Anterior cingulate cortex (tissue), 58 donors: ENCODE results near the gene RTKN.

Experiments
- DNase-seq, 58 donors: peaks; one replicate each; lab custom pipeline; 2025; lab: John Stamatoyannopoulos, UW

RTKN gene

DNA sequence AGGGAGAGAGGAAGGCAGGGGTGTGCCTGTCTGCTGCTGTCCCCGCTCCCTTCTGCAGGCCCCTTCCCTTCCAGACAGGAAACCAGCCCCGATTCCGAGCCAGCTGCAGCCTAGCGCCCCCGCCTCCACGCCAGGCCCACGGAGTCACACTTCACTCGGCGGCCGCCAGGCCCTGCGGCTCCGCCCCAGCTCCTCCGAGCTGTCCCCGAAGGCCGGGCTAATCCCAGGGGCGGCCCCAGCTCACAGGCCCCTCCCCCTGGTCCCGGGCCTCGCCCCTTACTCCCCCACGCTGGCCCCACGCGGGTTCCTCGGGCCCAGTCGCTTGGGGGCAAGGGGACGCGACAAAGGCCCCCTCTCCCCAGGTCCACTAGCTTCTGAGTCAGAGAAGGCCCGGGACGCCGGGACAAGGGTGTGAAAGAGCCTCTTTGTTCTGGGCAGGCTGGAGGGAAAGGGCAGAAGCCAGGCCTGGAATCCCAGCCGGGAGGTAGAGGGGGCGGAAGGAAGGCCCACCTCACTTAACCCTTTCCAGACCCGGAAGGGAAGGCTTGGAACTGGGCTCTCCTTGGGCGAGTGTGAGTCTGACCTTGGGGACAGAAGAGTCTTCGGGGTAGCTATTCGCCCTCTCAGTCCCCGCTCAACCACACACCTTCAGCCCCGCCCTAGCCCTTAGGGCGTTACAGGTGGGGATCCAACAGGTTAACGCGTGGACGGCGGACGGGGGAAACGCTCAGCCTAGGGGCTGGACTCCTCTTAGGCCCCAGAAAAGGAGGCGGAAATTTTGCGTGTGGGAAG lies 1.2 kb downstream of the RTKN start:
- peak in 56 of 58 donors; percentile 37 to 95 (median 84) for DNase-seq

DNA sequence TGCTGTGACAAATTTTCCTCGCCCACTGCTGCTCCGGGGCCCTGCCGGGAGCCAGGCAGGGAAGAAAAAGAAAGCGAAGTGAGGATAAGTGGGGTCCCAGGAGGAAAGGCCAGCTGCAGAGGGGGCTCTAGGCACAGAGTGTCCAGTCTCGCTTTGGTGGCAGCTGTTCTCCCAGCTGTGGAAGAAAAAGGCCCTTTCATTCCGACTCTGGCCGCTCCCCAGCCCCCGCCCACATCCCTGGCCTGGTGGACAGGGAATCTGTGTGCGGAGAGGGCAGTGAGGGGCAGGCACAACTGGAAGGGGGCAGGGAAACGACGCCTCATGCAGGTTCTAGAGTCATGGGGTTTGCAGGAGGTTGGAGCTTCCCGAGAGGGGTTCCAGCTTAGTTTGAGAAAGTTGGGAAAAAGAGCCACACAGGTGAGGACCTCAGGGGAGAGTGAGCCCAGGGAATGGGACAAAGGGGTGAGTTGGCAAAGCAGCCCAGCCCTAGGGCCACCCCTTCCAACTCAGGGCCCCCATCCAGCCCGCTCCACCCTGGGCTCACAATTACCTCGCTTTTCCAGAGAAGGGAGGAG lies 1.8 kb downstream of the RTKN start:
- DNase-seq, result peak in 57 of 58 donors; percentile 10 to 96 (median 78)

DNA sequence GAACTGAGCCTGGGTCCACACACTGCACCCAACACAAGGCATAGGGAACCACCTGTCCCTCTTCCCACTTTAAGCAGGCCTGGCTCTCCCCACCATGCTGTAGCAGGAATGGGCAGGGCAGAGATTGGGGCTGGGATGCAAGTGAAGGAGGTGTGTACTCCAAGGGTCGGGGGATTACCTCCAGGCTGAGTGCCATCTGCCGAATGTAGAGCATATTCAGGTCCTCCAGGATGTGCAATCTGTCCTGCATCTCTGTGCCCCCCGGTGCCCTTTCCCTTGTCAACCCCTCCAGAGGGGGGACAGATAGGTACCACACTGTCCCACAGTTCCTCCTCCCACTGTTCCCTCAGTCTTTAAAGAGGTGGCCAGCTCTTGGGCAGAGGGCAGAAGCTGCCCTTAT lies 2.4 kb downstream of the RTKN start:
- no peak for DNase-seq

DNA sequence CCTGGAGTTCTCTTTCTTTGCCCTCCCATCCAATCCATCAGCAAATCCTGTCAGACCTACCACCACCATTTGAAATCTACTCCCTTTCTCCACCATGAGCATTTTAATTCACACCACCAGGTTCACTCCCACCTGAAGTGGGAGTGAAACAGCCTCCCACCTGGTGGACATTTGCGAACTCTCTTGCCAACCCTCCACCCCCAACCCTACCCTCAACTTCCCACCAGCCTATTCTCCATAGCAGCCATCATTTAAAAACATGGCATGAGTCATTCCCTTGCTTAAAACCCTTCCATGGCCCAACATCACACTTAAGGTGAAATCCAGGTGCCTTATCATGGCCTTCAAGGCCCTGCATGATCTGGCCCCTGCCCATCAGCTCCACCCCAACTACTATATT lies 3.5 kb downstream of the RTKN start:
- no peak for DNase-seq

- no peak for DNase-seq
Observed at GRCh38 chr2:74436848-74437695, 4.7 kb downstream of the RTKN start.

- DNase-seq, result no peak
Observed at GRCh38 chr2:74436111-74436805, 5.5 kb downstream of the RTKN start.

GRCh38 chr2:74430502-74430901 lies 11.2 kb downstream of the RTKN start:
- DNase-seq, result no peak

DNA sequence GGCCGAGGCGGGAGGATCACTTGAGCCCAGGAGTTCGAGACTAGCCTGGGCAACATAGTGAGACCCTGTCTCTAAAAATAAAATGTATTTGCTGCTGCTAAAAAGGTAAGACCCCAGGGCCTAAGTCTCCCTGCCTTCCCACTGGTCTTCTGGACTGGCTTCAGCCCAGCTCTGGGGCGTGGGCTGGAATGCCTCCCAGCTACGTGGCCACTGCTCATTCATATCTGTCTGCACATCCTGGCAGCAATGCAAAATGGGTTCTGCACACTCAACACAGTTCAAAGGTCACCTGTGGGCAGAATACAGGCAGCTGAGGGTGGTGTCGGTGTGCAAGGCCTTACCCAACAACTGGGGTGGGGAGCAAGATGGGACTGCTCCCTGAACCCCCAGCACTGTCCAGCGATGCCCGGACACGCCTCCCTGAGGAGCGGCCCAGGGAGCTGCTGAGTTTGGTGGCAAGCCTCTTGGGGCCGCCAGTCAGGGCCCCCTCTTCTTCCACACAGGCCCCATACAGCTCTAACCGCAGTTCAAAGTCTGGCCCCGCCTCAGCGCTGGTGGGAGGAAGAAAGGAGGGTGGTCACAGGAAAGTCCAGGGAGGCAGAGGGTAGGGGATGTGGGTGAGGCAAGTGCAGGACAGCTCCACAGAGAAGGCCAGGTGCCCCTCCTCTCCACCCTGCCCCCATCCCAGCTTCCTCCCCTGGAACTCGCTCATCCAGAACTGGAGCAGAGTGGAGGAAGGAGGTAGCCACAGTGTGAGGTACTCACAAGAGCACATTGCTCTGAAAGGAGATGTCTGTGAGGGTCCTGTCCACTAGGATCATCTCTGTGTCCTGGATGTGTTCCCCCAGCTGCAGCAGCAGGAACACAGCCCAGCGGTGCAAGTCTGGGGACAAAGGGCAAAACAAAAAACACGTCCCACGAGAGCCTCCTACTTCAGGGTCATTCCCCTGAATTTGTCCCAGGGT lies 12.0 kb downstream of the RTKN start:
- no peak for DNase-seq

DNA sequence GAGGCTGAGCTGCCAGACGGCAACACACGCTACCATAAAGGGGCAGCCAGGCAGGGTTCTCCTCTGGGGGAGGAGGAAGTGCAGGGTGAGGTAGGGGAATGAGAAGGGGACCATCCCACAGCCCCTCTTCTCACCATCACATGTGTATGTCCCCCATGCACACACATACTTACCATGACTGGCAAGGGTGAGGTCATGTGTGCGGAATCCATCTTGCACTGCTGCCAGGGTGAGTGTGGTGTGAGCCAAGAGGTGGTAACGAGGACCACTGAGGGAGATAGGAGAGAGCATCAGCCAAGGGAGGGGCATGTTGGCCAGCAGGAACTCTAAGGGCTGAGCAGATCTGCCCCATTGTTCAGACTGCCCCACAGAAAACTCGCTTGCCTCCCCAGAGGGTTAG lies 13.1 kb downstream of the RTKN start:
- no peak for DNase-seq

DNA sequence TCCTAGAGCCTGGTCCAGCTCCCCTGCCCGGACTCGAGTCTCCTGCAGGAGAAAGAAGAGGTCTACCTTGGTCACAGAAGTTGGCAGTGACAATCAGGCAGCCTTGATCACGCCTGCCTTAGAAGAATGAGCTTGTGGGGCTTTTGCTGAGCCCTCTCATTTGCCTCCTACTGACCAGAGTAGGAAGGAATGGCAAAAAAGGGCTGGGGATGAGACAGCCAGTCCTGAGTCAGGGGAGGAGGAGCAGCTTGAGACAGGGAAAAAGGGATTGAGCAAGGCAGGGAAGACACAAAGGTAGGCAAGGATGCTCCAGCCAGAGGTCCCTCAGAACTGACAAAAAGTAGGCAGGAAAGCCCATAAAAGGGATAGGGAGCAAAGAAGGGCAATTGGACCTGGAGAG lies 14.2 kb downstream of the RTKN start:
- DNase-seq, result no peak

DNA sequence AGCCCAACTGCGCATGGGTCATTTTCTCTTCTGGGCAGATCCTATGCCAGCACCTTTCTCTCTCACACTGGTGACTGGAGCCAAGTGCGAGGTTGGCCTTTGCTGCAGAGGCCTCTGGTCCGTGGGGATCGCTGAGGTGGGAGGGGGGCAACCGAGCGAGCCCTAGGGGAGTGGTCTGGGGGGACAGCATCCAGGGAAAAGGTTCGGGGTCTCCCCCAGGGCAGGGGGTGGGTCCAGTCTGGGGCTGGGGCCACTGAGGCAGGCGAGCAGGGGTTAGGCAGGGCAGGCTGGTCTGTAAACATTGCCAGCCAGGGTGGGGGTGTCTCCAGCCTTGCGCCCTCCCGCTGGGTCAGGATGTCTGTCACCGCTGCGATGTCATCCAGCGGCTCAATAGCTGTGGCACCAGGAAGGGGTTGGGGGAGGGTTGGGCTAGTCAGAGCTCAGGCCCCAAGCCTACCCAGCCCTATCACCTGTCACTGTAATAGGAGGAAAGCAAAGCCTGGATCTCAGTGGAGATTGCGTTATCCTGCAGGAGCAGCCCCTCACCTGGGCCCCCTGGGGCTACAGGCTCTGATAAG lies 15.5 kb downstream of the RTKN start:
- DNase-seq, result no peak

- DNase-seq, result no peak
Observed at GRCh38 chr2:74425523-74425922, 16.2 kb downstream of the RTKN start.

GRCh38 chr2:74424995-74425406 lies 16.7 kb downstream of the RTKN start:
- DNase-seq, result no peak

DNA sequence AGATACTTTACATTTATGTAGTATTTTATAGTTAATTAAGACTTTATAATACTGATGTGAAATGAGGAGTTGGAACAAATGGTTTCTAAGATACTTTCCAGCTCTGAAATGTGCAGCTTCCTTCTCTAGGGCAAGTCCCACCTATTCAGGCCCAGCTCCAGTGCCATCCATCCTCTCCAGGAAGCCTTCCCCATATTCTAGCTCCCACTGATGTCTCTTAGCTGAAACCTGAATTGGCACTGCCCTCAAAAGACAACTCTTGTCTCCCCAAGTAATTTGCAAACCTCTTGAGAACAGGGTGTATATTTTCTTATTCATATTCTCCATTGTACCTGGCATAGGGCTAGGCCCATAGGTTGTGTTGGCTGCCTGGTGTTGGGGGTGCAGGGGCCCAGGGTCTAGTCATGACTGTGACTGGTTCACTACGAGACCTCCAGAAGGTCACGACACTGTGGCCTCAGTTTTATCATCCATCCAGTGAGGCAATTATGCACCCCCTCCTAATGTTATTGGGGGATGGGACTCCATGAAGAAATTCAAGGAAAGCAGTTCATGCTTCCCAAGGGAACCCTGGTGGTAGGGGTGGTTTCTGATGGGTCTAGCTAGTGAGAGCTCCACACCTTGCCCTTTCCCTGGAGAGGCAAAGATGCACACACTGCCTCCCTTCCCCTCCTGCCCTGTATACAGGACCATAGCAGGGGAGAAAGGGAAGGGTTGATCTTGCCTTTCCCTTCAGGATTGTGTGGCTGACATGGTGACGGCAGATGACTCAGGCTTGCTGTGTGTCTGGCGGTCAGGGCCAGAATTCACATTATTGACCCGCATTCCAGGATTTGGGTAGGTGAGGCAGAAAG lies 17.4 kb downstream of the RTKN start:
- DNase-seq, result no peak

DNA sequence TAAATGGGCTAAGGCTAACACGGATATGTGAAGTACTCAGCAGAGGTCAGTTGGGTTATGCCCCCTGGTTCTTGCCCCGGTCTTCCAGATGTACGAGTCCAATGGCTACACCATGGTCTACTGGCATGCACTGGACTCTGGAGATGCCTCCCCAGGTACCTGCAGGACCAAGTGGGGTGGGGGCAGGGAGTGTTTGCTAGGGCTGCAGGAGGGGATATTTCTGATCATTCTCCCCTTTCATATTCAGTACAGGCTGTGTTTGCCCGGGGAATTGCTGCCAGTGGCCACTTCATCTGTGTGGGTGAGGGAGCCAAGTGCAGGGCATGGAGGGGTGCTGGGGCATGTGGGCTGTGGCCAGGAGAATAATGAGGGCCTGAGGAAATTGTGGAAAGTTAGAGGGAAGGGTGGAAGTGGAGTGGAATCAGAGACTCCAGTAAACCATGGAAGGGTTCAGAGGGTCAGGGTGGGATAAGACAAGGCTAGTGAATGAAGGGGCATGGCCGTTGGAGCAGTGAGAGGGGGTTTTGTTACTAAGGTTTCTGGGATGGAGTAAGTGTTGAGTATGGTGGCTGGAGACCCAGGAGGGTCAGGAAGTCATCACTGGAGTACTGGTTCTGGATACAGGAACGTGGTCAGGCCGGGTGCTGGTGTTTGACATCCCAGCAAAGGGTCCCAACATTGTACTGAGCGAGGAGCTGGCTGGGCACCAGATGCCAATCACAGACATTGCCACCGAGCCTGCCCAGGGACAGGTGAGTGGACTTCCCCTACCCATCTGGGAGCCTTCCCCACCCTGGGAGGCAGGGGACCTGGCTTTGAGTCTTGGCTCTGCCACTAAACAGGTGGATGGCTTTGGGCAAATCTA lies 18.3 kb downstream of the RTKN start:
- no peak for DNase-seq

DNA sequence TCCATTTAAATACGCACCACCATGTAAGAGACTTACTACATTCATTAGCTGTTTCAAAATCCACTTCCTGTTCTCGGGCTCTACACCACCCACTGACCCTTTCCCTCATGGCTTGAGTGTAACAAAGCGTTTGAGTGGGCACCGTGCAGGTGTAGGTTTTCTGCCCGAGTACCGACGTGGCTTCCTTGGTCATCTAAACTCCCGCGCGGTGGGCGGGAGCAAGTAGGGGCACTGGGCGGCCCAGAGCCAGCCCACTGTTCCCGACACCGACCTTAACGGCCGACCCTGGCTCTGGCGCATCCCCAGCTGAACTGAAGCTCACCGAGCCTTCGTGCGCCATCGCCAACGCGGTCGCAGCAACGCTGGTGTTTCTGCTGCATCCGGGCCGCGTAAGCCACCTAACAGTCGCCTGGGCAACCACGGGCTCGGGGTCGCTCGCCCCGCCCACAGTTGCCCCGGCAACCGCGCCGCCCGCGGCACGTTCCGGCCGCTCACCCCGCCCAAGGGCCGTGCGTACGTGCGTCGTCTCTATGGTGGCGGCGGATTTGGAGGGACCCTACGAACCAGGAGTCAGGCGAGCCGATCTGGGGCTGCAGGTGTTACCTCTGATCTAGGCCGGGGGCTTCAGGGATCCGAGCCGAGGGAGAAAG lies 20.4 kb downstream of the RTKN start, which contains the start of the genes C2orf81 and WDR54:
TSS of gene C2orf81 (minus strand) at position 399 of the 650 bp plus-strand sequence. CDS start at position 340, 59 bp downstream.
TSS of gene WDR54 (plus strand) at position 510 of the 650 bp plus-strand sequence. CDS start 424 bp downstream, outside the sequence.
- DNase-seq, result peak in 55 of 58 donors; percentile 30 to 91 (median 71)
